IMR-90 (cell line): Measurements from ENCODE around the gene RNF166.

ENCODE experiments used
- CEBPB ChIP-seq: IDR thresholded peaks from 2 replicates; pipeline ENCODE4 v1.6.1; 2012; ENCODE audit warnings: low read depth, low read length, improper control_type of control experiment
- CHD1 ChIP-seq: IDR thresholded peaks from 2 replicates; pipeline ENCODE4 v1.6.1; 2012; ENCODE audit warnings: low read depth, low read length, improper control_type of control experiment
- MAZ ChIP-seq: IDR thresholded peaks from 2 replicates; pipeline ENCODE4 v1.6.1; 2012; ENCODE audit warnings: low read depth, mild to moderate bottlenecking, low read length, improper control_type of control experiment, moderate library complexity, borderline replicate concordance
- MXI1 ChIP-seq: IDR thresholded peaks from 2 replicates; pipeline ENCODE4 v1.6.1; 2012; ENCODE audit warnings: low read depth, mild to moderate bottlenecking, low read length, moderate library complexity, borderline replicate concordance
- RAD21 ChIP-seq: IDR thresholded peaks from 2 replicates; pipeline ENCODE4 v1.6.1; 2012; ENCODE audit warnings: low read length, improper control_type of control experiment
- RFX5 ChIP-seq: IDR thresholded peaks from 2 replicates; pipeline ENCODE4 v1.8.0; 2012; ENCODE audit warnings: low read depth, mild to moderate bottlenecking, low read length, moderate library complexity
- TF ChIP-seq, protein P1 (sequence below): conservative IDR thresholded peaks from 2 replicates; pipeline ENCODE4 v1.5.1; 2012; ENCODE audit warnings: mild to moderate bottlenecking, low read depth, low read length, improper control_type of control experiment
- TF ChIP-seq, protein P2 (sequence below): fragments of 150-350 bp; IDR thresholded peaks from 2 replicates; pipeline ENCODE4 v1.6.1; 2016; ENCODE audit warnings: low read depth, mild to moderate bottlenecking, low read length, moderate library complexity, borderline replicate concordance
- TF ChIP-seq, protein P3 (sequence below): fragments of 150-350 bp; IDR thresholded peaks from 2 replicates; pipeline ENCODE4 v1.6.1; 2017; ENCODE audit warnings: mild to moderate bottlenecking, antibody characterized with exemption, low read length, low read depth

DNA sequence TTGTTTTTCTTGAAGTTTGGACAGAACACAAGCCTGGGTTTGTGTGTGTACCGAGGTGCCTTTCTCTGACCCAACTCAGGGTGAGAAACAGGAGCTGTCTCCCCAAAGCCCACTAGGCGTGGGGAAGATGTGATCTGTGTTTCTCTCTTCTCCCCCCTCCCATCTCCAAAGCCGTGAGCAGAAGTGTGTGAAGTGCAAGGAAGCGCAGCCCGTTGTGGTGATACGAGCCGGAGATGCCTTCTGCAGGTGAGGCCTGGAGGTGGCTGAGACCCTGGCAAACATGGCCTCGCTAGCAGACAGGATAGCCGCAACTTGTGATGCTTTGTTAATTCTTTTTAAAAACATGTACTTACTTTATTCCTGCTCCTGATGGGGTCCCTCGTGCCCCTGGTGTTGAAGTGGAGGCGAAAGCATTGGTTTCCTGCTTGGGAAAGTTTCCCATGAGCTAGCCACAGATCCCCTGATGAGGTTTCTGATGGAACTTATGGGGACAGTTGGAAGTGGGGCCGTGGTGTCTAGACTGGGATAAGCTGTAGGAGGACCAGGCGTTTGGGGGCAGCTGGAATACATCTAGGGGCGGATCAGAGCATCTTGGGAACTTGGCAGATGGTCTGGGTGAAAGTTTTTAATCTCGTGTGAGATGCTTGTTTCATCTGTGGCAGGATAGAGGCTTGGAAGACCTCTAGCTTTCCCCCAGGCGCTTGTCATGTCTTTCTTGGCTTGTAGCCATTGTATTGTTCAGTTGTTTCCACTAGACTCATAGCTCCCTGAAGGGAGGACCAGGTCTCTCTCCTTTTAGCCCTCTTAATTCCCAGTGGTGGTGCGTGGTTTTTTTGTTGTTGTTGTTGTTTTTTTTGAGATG is 988 bp upstream of the RNF166 start:
- TF ChIP-seq RAD21 = no peak
- TF ChIP-seq CEBPB = no peak
- TF ChIP-seq, protein P1, sequence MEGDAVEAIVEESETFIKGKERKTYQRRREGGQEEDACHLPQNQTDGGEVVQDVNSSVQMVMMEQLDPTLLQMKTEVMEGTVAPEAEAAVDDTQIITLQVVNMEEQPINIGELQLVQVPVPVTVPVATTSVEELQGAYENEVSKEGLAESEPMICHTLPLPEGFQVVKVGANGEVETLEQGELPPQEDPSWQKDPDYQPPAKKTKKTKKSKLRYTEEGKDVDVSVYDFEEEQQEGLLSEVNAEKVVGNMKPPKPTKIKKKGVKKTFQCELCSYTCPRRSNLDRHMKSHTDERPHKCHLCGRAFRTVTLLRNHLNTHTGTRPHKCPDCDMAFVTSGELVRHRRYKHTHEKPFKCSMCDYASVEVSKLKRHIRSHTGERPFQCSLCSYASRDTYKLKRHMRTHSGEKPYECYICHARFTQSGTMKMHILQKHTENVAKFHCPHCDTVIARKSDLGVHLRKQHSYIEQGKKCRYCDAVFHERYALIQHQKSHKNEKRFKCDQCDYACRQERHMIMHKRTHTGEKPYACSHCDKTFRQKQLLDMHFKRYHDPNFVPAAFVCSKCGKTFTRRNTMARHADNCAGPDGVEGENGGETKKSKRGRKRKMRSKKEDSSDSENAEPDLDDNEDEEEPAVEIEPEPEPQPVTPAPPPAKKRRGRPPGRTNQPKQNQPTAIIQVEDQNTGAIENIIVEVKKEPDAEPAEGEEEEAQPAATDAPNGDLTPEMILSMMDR = no peak
- TF ChIP-seq, protein P2, sequence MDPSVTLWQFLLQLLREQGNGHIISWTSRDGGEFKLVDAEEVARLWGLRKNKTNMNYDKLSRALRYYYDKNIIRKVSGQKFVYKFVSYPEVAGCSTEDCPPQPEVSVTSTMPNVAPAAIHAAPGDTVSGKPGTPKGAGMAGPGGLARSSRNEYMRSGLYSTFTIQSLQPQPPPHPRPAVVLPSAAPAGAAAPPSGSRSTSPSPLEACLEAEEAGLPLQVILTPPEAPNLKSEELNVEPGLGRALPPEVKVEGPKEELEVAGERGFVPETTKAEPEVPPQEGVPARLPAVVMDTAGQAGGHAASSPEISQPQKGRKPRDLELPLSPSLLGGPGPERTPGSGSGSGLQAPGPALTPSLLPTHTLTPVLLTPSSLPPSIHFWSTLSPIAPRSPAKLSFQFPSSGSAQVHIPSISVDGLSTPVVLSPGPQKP = no peak
- TF ChIP-seq, protein P3, sequence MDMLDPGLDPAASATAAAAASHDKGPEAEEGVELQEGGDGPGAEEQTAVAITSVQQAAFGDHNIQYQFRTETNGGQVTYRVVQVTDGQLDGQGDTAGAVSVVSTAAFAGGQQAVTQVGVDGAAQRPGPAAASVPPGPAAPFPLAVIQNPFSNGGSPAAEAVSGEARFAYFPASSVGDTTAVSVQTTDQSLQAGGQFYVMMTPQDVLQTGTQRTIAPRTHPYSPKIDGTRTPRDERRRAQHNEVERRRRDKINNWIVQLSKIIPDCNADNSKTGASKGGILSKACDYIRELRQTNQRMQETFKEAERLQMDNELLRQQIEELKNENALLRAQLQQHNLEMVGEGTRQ = no peak
- no peak for TF ChIP-seq MXI1
- no peak for TF ChIP-seq MAZ
- no peak for TF ChIP-seq RFX5
- TF ChIP-seq CHD1 = no peak
